Measurements from ENCODE around the gene SHCBP1L. TPM values are rescaled to one million over a fixed set of nuclear protein-coding genes. Genes with fewer than 3 reads are reported as not detected.

Gene SHCBP1L
- total RNA-seq, 1 experiment from 2014 or later = not detected

- TF ChIP-seq HMGXB4 (CRISPR knock-in tag; IDR thresholded peaks at IDR 0.05) (no peak), ZNF416 (CRISPR knock-in tag; IDR thresholded peaks at IDR 0.05) (no peak)
Observed at GRCh38 chr1:182985876-182986275, 32.9 kb upstream of the SHCBP1L start (continued).

GRCh38 chr1:182984621-182985020 is 31.7 kb upstream of the SHCBP1L start:
- Mint-ChIP-seq H3K4me3 (no peak overlapping the region), H3K27me3 (ENCODE audit: low read depth) (no peaks in the 10 kb centered on the region), H3K4me1 (no peaks in the 10 kb centered on the region; the same call in 1 of the 2 replicates), H3K36me3 (peaks cover 6% of the 10 kb centered on the region; the same call in 1 of the 2 replicates), H3K27ac (no peak overlapping the region), H3K9me3 (peaks cover 7% of the 10 kb centered on the region)
- no peak for DNase-seq (ENCODE audit: low spot score)
- ATAC-seq = no peak
- ChIA-PET CTCF (no interaction called here), POLR2A (no interaction called here)
- TF ChIP-seq NR3C1 (CRISPR knock-in tag; conservative IDR thresholded peaks at IDR 0.05; ENCODE audit: low read depth) = no peak
- no peak for TF ChIP-seq JAZF1 (CRISPR knock-in tag; IDR thresholded peaks at IDR 0.05)

- no peak overlapping the region for H3K27ac Mint-ChIP-seq
- ATAC-seq (no peak), DNase-seq (ENCODE audit: low spot score) (no peak)
Observed at GRCh38 chr1:182984138-182984537, 31.2 kb upstream of the SHCBP1L start.

More at GRCh38 chr1:182984138-182984537, 31.2 kb upstream of the SHCBP1L start:
- Mint-ChIP-seq H3K4me3 (no peak overlapping the region), H3K9me3 (peaks cover 7% of the 10 kb centered on the region), H3K4me1 (no peaks in the 10 kb centered on the region; the same call in 1 of the 2 replicates), H3K27me3 (ENCODE audit: low read depth) (no peaks in the 10 kb centered on the region), H3K36me3 (peaks cover 6% of the 10 kb centered on the region; the same call in 1 of the 2 replicates)
- ChIA-PET POLR2A (no interaction called here), CTCF (no interaction called here)
- no peak for TF ChIP-seq FOXP1 (CRISPR knock-in tag; IDR thresholded peaks at IDR 0.05; ENCODE audit: borderline replicate concordance)
- no peak for TF ChIP-seq ERG (CRISPR knock-in tag; IDR thresholded peaks at IDR 0.05)
- TF ChIP-seq ZNF532 (CRISPR knock-in tag; IDR thresholded peaks at IDR 0.05; ENCODE audit: borderline replicate concordance) = no peak
- no peak for TF ChIP-seq STAT6 (CRISPR knock-in tag; conservative IDR thresholded peaks at IDR 0.05; ENCODE audit: low read depth)
- TF ChIP-seq CTCF (IDR thresholded peaks at IDR 0.05) = no peak
- TF ChIP-seq RORB (CRISPR knock-in tag; IDR thresholded peaks at IDR 0.05) = no peak
